Measurements from ENCODE around the gene TMEM219.
"Not testable (repeated sequence)": the region's sequence is repeated elsewhere in the genome, so short reads cannot be mapped to it uniquely, and the experiment has no call there.

TMEM219 gene

DNA sequence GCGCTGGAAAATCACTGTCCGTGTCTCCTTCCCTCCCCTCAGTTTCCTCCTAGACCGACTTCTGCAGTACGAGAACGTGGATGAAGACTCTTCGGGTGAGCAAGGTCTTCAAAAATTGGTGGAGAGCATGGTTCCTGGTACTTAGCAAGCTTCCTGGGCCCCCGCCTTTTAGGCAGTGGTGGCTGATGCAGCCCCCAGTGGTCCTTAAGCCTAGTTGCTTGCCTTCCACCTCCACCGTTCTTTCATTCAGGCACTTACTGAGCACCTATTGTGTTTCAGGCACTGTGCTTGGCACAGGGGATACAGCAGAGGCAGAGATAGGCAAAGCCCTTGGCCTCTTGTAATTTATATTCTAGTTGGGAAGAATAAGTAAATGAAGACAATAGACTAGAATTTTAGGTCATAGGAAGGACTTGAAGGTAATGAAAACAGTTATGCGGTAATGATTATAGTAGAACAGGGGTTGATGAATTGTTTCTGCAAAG, 34.9 kb downstream of the TMEM219 start:
- no peak for DNase-seq

- DNase-seq: no peak
Measured at GRCh38 chr16:29999605-30000004, 37.7 kb downstream of the TMEM219 start.

DNA sequence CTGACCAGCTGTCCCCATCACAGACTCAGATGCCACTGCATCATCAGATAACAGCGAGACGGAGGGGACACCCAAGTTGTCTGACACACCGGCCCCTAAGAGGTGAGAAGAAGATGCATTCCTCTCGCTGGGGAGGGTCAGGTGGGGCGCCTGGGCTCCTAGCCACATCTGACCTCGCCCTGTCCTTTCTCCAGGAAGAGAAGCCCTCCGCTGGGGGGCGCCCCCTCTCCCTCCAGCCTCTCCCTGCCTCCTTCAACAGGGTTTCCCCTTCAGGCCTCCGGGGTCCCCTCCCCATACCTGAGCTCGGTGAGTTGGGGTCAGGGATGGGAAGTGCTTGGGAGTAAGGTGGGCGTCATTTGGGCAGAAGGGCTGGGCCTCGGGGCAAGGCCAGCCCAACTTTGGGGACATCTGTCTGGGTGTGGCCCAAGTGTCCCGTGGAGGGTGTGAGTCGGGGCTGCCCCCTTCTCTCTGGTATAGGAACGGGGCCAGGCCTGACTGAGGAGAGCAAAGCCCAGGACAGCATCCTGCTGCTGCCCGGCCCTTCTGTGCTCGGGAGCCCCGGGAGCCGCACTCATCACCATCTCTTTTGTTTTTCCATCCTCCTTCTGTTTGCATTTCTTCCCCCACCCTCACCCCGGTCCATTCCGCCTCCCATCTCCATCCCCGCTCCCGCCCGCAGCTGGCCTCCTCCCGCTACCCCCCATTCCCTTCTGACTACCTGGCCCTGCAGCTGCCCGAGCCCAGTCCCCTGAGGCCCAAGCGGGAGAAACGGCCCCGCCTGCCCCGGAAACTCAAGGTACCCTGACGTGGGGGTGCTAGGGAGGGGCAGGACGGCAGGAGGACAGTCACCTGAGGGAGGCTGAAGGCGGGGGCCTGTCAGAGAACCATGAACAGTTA, 39.1 kb downstream of the TMEM219 start:
- no peak for DNase-seq

DNA sequence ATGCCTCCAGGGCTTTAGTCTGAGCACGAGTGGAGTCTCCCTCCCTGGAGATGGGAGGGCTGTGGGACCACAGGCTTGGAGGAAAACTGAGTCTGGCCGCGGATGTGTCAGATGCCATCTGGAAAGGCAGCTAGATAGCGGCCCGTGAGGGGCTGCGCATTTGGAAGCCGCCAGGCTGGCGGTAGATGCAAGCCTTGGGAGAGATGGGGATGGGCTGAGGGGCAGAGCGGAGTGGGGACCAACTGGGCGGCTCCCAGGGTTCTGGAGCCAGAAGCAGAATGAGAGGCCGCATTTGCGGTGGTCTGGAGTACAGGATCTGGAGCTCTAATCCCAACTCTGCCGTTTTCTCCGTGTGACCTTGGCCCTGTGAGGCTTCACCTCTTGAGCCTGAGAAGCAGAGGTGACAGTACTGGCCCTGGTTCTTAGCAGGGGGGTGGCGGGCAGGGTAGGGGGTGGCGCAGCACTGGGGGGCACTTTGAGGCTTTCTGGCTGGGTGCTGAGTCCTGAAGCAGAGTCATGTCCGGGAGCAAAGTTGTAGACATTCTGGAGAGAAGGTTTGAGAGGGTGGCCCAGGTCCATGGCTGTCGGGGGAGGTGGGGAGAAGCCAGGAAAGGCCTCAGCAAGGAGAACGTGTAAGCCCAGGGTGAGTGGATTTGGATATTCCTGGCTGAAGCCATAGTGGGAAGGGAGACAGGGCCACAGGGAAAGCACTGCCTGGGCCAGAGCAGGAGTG, 40.9 kb downstream of the TMEM219 start:
- DNase-seq: no peak

GRCh38 chr16:30003670-30004423, 42.0 kb downstream of the TMEM219 start:
- DNase-seq: no peak

GRCh38 chr16:30004424-30004776, 42.5 kb downstream of the TMEM219 start:
- DNase-seq: no peak

- no peak for DNase-seq
Measured at GRCh38 chr16:30004811-30005242, 42.9 kb downstream of the TMEM219 start.

GRCh38 chr16:30005341-30006094, 43.6 kb downstream of the TMEM219 start:
- no peak for DNase-seq

GRCh38 chr16:30006095-30006473, 44.2 kb downstream of the TMEM219 start:
- DNase-seq: no peak

DNA sequence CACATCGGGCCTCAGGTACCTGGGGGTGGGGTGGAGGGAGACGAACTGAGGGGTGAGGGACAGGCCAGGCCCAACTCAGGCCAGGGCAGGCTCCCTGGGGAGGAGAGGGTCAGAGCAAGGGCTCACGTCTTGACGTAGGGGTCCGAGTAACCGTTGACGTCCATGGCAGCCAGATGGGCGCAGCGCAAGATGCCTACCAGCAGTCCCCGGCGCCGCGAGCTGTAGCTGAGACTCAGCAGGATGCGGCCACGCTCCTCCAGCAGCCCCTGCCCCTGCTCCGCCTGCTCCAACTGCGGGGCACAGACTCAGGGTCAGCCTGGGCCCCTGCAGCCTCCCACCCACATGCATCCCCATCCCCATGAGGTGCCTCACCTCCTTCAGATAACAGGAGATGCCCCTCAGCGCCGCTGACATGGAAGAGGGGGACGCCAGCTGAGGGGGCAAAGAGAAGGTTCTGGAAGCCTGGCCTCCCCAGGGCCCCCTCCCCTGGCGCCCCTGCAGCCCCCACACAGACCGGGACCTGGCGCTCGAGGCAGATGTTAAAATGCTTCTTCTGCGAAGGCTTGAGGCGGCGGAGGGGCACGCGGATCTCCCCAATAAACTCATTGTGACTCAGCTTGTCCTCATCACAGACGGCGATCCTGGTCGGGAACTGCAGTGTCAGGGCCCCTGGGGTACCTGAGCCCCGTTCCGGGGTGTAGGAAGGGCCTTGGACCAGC, 44.9 kb downstream of the TMEM219 start:
- DNase-seq: no peak

DNA sequence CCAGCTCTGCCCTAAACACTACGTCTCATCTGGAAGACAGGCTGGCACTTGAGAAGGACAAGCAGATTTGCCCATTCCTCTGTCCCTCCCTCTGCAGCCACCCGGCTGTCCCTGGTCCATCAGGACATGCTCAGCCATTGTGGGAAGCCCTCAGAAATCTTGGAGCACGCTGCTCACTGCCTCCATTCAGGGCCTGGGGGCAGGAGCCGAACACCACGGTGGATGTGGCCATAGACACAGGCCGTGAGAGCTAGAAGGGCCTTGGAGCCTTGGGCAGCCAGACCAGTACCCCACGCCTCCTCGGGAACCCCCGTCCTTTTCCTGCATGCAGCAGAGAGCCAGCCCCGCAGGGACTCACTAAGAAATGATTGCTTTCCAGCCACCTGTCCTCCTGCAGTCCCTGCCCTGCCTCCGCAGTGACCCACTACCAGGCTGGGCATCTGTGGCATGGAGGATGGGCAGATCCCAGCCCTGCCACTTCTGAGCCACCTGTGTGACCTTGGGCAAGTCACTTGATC, 45.6 kb downstream of the TMEM219 start:
- DNase-seq: no peak

DNA sequence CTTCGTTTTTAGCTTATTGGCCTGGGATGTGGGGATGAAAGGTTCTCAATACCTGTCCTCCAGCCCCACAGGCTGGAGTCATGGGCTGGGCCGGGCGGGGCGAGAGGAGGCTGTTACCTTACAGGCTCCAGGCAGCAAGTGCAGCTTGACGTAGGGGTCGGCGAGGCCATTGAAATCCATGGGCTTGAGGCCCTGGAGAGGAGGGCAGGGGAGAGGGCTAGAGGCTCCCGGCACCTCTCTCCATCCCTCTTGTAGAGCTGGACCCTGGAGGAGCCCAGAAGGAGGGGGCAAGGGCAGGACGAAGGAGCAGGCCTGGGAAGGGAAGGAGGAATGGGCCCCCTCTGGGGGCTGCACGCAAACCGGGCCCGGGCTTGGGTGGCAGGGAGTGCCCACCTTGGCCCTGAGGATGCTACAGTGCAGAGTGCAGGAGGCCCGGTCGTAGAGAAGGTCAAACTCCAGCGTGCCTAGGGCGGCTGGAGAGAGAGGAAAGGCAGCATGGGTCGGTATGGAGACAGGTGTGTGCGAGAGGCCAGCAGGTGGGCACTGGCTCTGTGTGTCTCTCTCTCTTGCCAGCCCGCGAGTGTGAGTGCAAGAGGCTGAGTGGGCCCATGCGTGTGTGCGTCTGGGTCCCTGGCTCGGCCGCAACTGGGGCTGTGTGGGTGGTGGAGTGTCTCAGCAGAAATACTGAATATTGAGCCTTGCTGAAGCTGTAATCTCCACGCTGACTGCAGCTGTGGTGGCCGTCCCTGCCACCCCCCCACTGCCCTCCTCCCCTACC, 47.4 kb downstream of the TMEM219 start:
- DNase-seq: no peak

- DNase-seq: no peak
Measured at GRCh38 chr16:30009990-30010843, 48.3 kb downstream of the TMEM219 start.

DNA sequence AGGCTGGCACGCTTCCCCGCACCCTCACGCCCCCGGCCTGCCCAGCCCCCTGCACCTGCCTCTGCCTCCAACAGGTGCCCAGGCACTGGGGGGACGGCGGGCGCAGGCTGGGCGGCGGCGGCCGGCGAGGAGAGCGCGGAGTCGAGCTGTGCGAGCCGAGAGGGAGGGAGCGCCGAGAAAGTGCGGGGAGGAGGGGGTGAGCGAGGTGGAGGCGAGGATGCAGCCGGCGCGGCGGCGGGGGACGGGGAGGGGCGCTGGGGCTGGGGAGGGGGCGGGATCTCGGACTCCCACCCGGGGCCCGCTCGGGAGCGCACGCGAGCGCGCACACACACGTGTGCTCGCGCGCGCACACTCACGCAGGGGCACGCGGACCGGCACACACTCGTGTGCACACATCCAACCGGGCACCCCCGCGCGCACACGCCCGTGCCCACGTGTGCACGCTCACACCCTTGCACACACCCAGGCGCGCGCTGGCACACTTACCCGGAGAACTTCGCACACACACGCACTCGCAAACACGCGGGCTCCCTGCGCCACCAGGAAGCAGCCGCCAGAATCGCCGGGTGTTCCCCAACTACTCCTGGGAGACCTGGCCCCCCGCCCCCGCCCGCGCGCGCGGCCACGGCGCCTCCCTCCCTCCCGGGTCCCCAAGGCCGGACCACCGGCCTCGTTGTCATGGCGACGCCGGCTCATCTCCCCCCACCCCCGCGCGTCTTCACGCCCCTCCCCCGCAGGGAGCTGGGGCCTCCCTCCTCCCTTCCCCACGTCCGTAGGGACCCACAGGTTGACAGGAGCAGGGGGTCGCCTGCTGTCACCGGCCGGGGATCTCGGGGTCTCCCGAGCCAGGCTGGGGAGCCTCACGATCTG, 49.2 kb downstream of the TMEM219 start, which contains the start of gene DOC2A:
Gene DOC2A (minus strand): TSS at position 184 of the 870 bp plus-strand sequence. CDS start 805 bp downstream, outside the sequence.
- DNase-seq: peak; percentile 70

DNA sequence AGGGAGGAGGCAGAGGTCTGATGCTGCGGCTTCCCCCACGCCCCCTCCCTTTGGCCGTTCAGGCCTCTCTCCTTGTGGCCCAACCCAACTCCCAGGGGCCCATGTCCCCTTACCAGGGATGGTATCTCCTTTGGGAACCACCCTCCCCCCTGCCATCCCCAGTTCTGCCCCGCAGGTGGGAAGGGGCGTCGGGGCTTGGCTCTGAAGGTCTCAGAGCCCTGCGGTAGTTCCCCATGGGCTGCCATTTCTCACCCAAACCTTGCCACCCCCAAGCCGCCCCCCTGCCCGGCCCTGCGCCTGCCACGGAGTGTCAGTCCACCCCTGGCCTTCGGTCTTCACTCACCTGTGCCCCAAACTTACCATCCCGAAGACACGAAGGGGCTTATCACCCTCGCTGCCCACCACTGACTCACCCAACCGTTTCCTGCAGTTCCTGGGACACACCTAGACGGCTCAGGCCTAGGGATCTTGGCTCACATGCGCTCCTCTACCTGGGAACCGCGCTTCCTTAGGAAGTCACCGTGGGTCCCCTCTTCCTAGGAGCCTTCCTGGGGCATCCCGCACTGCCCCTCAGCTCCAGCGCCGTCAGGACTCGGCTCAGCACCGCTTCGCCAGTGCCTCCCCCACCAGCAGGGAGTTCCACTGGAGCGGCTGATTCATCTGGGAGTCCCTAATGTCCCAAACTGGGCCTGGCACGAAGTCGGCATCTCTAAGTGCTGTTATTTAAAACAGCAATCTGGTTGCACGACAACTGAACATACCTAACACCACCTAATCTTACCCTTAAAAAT, 50.0 kb downstream of the TMEM219 start:
- no peak for DNase-seq

DNA sequence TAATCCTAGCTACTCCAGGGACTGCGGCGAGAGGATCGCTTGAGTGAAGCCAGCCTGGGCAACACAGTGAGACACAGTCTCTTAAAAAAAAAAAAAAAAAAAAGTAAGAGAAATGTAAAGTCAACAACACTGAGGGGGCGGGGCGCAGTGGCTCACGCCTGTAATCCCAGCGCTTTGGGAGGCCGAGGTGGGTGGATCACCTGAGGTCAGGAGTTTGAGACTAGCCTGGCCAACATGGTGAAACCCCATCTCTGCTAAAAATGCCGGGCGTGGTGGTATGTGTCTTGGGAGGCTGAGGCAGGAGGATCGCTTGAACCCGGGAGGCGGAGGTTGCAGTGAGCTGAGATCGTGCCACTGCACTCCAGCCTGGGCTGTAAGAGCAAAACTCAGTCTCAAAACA, 50.7 kb downstream of the TMEM219 start:
- DNase-seq: not testable (repeated sequence)

- not testable (repeated sequence) for DNase-seq
Measured at GRCh38 chr16:30015450-30015849, 53.6 kb downstream of the TMEM219 start.

Data from NCI-H2171 (cell line).